Stimulated activated CD4-positive, alpha-beta T cell treated with anti-CD3 and anti-CD28 coated beads, TNF-alpha, amount 100 ng/mL, for 4 hours (primary cell): Measurements from ENCODE around the gene ACSL1.
A peak's percentile ranks its signal among the peaks of the same experiment; 100 is the strongest.
"Not testable (repeated sequence)": the region's sequence is repeated elsewhere in the genome, so short reads cannot be mapped to it uniquely, and the experiment has no call there.

Source experiments
- DNase-seq, 3 experiments: peaks; one replicate each; pipeline ENCODE4 v3.0.0-alpha.2; 2020; ENCODE audit warnings: low read depth in 3 of 3

Gene ACSL1

GRCh38 chr4:184790826-184791225, 34.9 kb downstream of the ACSL1 start:
- DNase-seq = no peak

- no peak for DNase-seq
Observed at GRCh38 chr4:184787766-184788503, 37.8 kb downstream of the ACSL1 start.

- DNase-seq = no peak
Observed at GRCh38 chr4:184785813-184786212, 40.0 kb downstream of the ACSL1 start.

- no peak for DNase-seq
Observed at GRCh38 chr4:184784628-184785257, 41.0 kb downstream of the ACSL1 start.

GRCh38 chr4:184782731-184783373, 42.9 kb downstream of the ACSL1 start:
- DNase-seq = no peak

GRCh38 chr4:184779160-184779559, 46.6 kb downstream of the ACSL1 start:
- DNase-seq = not testable (repeated sequence)

- DNase-seq = no peak
Observed at GRCh38 chr4:184778325-184778724, 47.4 kb downstream of the ACSL1 start.

GRCh38 chr4:184776821-184777220, 48.9 kb downstream of the ACSL1 start:
- DNase-seq = no peak

- DNase-seq = no peak
Observed at GRCh38 chr4:184775854-184776555, 49.8 kb downstream of the ACSL1 start.

- DNase-seq = no peak
Observed at GRCh38 chr4:184774152-184774551, 51.6 kb downstream of the ACSL1 start.

GRCh38 chr4:184771416-184771815, 54.4 kb downstream of the ACSL1 start:
- no peak for DNase-seq

GRCh38 chr4:184769141-184769765, 56.5 kb downstream of the ACSL1 start:
- no peak for DNase-seq

GRCh38 chr4:184768296-184768695, 57.5 kb downstream of the ACSL1 start:
- DNase-seq = no peak

- no peak for DNase-seq
Observed at GRCh38 chr4:184766446-184766845, 59.3 kb downstream of the ACSL1 start.

GRCh38 chr4:184765473-184766340, 60.1 kb downstream of the ACSL1 start:
- DNase-seq = no peak

- DNase-seq = no peak
Observed at GRCh38 chr4:184764601-184765000, 61.2 kb downstream of the ACSL1 start.

- no peak for DNase-seq
Observed at GRCh38 chr4:184763150-184763780, 62.5 kb downstream of the ACSL1 start.

GRCh38 chr4:184762100-184762499, 63.7 kb downstream of the ACSL1 start:
- DNase-seq = peak in 2 of 3 experiments; percentile 8 to 17

GRCh38 chr4:184760681-184761080, 65.1 kb downstream of the ACSL1 start:
- DNase-seq = no peak

GRCh38 chr4:184757810-184758209, 68.0 kb downstream of the ACSL1 start:
- DNase-seq = no peak
